ENCODE data around the gene HMCN1.
"Not testable (repeated sequence)": the region's sequence is repeated elsewhere in the genome, so short reads cannot be mapped to it uniquely, and the experiment has no call there.

The HMCN1 gene

GRCh38 chr1:186099336-186100104, 365.3 kb downstream of the HMCN1 start:
- DNase-seq: no peak

- DNase-seq: no peak
Observed at GRCh38 chr1:186102107-186102506, 367.9 kb downstream of the HMCN1 start.

GRCh38 chr1:186102547-186103148, 368.5 kb downstream of the HMCN1 start:
- no peak for DNase-seq

GRCh38 chr1:186104459-186104858, 370.3 kb downstream of the HMCN1 start:
- DNase-seq: no peak

- DNase-seq: no peak
Observed at GRCh38 chr1:186112280-186112679, 378.1 kb downstream of the HMCN1 start.

- DNase-seq: no peak
Observed at GRCh38 chr1:186113461-186113860, 379.3 kb downstream of the HMCN1 start.

GRCh38 chr1:186118724-186119123, 384.5 kb downstream of the HMCN1 start:
- no peak for DNase-seq

GRCh38 chr1:186122837-186123236, 388.6 kb downstream of the HMCN1 start:
- no peak for DNase-seq

- no peak for DNase-seq
Observed at GRCh38 chr1:186125035-186125434, 390.8 kb downstream of the HMCN1 start.

GRCh38 chr1:186125511-186125910, 391.3 kb downstream of the HMCN1 start:
- no peak for DNase-seq

- DNase-seq: no peak
Observed at GRCh38 chr1:186129758-186130157, 395.6 kb downstream of the HMCN1 start.

GRCh38 chr1:186139115-186139514, 404.9 kb downstream of the HMCN1 start:
- no peak for DNase-seq

GRCh38 chr1:186139701-186140100, 405.5 kb downstream of the HMCN1 start:
- DNase-seq: no peak

- no peak for DNase-seq
Observed at GRCh38 chr1:186142159-186142558, 408.0 kb downstream of the HMCN1 start.

GRCh38 chr1:186142916-186143315, 408.7 kb downstream of the HMCN1 start:
- no peak for DNase-seq

GRCh38 chr1:186143481-186143880, 409.3 kb downstream of the HMCN1 start:
- no peak for DNase-seq

GRCh38 chr1:186144505-186144904, 410.3 kb downstream of the HMCN1 start:
- no peak for DNase-seq

GRCh38 chr1:186146974-186147373, 412.8 kb downstream of the HMCN1 start:
- DNase-seq: no peak

- DNase-seq: no peak
Observed at GRCh38 chr1:186149591-186149990, 415.4 kb downstream of the HMCN1 start.

GRCh38 chr1:186152227-186152619, 418.0 kb downstream of the HMCN1 start:
- DNase-seq: no peak

GRCh38 chr1:186152620-186153239, 418.5 kb downstream of the HMCN1 start:
- DNase-seq: no peak

GRCh38 chr1:186154651-186155050, 420.5 kb downstream of the HMCN1 start:
- no peak for DNase-seq

GRCh38 chr1:186155594-186155993, 421.4 kb downstream of the HMCN1 start:
- DNase-seq: no peak

- DNase-seq: not testable (repeated sequence)
Observed at GRCh38 chr1:186162895-186163294, 428.7 kb downstream of the HMCN1 start.

Measured in activated CD4-positive, alpha-beta T cell treated with anti-CD3 and anti-CD28 coated beads, Interleukin-2, amount 50 U/mL, for 48 hours (primary cell).